Testis (tissue), 2 donors: Measurements from ENCODE around the gene HEXA.

ENCODE experiments used
- CTCF ChIP-seq, 3 experiments: fragments of 450-650 bp in 2 of 3; fragments of 200-600 bp in 1 of 3; sonication (generic) in 1 of 3; IDR thresholded peaks; one replicate each; pipeline ENCODE4 v1.5.1; 2016 to 2019; ENCODE audit warnings: antibody characterized with exemption in 3 of 3, mild to moderate bottlenecking in 2 of 3, moderate library complexity in 1 of 3
- POLR2A ChIP-seq: fragments of 450-650 bp; IDR thresholded peaks from one replicate; pipeline ENCODE4 v1.6.1; 2017; ENCODE audit warnings: antibody characterized with exemption, mild to moderate bottlenecking, moderate library complexity

DNA sequence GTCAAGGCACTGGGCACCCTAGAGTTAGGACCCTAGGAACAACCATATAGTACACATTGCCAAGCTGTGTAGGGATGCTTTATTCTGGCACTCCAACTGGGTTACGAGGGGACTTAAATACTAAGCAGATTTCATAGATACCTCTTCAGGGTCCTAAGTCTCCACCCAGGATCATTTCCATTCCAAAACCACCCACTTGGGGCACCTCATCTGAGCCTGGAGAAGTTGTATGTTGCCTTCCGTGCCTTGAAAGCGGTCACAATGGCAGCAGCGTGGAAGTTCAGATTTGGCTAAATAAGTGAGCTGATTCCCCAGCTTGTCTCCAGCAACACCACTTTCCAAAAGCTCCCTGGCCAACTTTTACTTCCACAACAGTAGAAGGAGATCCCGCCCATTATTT lies 26.9 kb upstream of the HEXA start:
- TF ChIP-seq CTCF (IDR thresholded peaks at IDR 0.05) (no peak), POLR2A (no peak)
